HG02571 (cell line): Measurements from ENCODE around the gene HSPG2.
"Not testable (repeated sequence)": the region's sequence is repeated elsewhere in the genome, so short reads cannot be mapped to it uniquely, and the experiment has no call there.

Source experiments
- ATAC-seq: cut with Tn5 transposase; IDR thresholded peaks from one replicate; pipeline ENCODE4 v1.9.1; 2021; ENCODE audit warnings: mild to moderate bottlenecking, moderate library complexity; ENCODE audit not compliant: unreplicated experiment

The HSPG2 gene

DNA sequence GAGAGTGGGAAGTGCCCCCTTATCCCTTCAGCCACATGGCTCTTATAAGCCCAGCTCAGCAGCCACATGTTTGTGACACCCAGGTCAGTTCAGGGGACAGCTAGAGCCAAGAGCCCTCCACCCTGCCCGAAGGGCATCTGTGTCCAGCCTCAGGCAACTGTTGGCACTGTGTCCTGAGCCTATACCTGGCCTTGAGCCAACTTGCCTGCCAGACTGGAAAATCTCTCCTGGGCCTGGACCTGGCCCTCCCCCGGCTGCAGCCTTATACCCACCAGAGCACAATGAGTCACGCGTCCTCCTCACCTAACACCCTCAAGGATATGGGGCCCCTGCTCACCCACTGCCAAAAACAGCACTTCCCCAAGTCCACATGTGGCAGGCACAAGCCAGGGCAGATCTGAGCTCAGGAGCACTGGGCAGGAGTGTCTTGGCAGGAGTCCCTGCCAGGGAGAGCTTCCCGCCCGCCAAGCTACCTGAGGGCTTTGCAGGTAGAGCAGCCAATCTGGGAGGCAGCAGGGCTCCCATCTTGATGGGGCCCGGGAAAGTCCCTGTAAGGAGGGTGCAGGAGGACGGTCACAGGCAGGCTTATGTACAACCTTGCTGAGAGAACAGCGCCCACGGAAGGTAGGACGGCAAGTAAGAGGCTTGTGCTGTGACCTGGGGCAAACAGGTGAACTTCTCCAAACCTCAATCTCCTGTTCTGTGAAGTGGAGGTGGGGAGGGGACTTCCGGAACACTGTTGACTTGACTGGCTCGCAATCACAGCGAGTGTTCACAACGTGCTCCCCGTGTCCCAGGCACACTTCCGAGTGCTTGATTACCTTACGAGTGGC is 19.8 kb upstream of the HSPG2 start:
- ATAC-seq: no peak

DNA sequence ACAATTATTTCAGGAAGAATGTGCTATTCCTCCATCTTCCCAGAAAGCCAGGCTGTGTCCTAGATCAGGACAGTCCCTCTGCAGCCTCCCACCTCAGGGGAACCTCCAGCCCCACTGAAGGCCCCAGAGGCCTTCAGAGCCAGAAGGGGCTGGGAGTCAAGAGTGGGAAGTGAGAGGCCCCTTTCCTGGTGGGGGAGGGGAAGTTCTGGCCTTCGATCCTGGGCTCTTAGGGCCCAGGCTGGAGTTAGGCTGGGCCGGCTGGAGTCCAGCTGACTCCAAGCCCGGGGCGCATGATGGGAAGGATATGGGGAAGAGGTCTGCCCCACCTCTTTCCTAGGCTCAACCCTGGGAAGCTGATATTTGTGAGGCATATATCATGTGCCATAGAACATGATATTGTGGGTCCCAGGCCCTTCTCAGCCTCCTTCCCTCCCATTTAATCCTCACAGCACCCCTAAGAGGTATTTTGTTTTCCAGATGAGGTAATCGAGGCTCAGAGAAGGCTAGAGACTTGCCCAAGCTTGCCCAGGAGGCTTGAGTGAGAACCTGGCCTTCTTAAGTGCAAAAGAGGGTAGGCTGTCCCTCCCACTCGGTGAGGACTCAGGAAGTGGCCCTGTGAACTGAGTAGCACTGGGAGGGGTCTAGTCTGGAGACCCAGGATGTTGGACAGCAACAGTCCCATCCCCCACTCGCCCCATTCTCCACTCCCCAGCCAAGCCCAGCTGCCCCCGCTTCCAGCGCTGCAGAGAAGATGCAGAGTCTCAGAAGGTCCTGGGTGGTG is 18.6 kb upstream of the HSPG2 start:
- ATAC-seq: no peak

DNA sequence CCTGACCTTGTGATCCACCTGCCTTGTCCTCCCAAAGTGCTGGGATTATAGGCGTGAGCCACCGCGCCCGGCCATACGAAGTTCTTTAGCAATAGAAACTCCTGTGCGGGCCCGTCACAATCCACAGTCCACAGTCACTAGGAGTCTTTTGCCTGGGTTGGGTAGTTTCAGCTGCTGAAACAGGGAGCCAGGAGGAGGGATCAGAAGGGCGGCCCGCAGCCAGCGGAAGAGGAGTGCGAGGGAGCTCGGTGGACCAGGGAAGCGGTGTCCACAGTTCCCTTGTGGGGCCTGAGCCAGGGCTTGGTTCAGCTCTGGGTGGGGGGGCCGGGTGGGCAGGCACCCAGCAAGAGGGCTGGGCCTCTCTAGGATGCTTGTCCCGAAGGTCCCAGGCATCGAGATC is 17.9 kb upstream of the HSPG2 start:
- no peak for ATAC-seq

DNA sequence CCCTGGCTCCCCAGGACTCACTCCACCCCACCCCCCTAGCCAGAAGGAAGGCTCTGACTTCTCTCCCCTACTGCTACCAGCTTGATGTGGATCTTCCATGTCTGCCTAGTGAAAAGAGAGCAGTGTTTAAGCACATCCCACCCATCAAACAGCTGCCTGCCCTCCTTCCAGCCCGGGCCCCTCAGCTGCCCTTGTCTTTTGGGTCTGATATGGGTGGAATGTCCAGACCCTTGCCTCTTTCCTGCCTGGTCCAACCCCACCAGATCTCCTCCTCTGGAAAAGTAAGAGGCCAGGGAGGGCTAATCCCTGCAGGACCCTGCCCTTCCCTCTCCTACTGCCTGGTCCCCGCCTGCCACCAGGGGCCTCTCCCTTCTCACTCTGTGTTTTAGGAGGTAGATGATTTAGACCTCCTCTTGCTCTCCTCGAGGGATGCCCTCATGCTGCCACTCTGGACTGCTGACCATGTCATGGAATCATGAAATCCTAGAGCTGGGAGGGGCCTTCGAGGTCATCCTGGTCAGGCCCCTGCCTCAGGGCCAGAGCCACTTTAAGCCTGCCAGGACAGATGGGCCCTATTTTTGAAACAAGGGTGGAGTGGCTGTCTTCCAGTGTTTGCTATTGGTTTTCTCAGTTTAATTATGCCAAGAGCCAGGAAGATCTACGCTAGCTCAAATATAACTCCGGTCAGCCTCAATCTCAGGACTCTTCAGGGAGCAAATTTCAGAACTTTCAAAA is 15.8 kb upstream of the HSPG2 start:
- no peak for ATAC-seq

DNA sequence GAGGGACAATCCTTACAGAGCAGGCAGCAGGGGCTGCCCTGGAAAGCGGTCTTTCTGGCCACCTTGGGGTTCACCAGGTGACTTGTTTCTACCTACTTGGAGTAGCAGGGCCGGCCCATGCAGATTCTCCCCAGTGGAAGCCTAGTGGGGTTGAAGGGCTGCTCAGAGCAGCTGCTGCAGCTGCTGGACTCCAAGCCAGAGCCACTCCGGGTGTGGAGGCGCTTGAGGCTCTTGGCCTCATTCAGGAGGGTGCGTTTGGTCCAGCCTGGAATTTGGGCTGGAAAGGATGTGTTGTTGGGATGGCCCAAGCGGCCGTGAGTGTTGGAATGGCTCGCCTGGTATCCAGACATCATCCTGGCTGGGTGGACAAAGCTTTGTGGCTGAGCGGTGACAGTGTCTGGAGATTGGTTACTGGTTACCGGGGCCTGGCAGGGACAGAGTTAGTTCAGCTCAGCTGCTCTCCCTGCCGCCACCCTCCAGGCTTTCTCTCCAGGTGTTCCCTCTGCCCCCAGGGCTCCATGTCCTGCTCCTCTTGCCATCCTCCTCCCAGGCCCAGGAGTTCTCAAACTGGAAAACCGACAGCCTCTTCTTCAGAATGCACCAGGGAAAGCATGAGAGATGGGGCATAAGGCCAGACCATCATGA is 14.2 kb upstream of the HSPG2 start:
- no peak for ATAC-seq

DNA sequence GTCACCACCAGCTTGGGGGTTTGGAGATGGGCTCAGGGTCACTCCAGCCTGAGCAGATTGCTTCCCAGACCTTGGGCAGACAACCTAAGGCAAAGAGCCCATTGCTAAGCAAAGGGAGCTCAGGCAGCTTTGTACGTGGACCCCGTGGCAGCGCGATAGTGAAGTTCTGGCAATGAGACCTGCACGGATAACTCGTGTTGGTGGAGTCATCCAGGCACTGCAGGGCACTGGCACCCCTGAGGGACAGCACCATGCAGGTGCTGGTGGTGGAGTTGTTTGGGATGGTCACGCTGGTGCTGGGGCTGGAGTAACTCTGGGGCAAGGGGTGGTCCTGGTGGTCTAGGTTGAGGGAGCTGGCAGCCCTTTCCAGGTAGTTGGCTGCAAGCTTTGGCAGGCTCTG is 13.6 kb upstream of the HSPG2 start:
- no peak for ATAC-seq

DNA sequence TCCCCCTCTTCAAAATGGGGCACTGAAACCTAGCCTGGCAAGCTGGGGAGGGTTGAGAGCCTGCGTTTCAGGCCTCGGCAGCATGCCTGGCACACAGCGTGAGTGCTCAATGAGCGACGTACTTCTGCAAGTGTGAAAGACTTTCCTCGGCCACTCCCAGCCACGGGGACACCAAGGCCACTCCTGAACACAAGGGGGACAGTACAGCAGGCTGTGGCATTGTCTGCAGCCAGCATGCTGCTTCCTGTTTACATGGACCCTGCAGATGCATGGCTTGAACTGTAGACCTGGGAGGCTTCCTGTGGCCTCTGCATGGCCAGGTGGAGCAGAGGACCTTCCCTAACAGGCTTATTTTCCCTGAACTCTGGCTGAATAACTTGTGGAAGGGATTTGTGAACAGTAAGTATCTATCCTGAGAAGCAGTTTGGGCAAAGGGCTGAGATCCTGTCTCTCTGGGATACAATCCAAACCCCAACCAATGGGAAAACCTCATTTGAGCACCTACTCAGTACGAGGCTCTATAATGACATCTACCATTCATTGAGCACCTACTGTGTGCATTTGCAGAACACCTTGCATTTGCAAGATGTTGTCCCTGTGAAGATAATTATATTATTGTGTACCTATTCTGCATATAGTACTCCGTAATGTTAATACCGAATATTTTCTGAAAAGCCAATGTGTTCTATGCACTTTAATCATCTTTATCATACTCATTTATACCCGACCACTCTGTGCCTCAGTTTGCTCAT is 9.9 kb upstream of the HSPG2 start:
- ATAC-seq: no peak

DNA sequence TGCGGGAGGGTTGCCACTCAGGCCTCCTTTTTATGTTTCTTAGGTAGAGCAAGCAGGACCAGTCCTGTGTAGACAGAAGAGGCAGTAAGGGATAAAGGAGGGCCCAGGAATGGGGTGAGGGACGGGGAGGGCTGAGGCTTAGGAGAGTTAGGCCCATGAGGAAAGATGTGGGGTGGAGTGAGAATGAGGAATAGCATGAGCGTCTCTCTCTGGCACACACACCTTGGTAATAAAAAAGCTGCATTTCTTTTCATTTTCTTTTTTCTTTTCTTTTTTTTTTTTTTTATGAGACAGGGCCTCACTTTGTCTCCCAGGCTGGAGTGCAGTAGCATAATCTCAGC is 7.6 kb upstream of the HSPG2 start:
- no peak for ATAC-seq

DNA sequence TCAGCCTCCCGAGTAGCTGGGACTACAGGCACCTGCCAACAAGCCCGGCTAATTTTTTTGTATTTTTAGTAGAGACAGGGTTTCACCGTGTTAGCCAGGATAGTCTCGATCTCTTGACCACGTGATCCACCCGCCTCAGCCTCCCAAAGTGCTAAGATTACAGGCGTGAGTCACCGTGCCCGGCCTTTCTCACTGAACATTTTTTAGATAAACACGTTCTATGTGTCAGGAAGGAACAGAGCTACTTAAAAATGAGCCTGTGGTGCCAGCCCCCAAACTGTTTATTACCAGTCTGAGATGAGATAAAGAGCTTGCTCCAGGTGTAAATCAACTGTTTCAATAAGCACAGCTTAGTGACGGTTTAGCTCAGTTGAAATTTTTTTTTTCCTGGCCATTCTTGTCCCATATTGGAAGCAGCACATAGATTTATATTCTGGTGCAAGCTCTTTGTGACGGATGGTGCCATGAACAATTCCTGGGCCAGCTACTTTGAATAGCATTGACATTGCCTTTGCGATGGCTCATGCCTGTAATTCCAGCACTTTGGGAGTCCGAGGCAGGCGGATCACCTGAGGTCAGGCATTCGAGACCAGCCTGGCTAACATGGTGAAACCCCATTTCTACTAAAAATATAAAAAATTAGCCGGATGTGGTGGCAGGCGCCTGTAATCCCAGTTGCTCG is 6.0 kb upstream of the HSPG2 start:
- ATAC-seq: not testable (repeated sequence)

DNA sequence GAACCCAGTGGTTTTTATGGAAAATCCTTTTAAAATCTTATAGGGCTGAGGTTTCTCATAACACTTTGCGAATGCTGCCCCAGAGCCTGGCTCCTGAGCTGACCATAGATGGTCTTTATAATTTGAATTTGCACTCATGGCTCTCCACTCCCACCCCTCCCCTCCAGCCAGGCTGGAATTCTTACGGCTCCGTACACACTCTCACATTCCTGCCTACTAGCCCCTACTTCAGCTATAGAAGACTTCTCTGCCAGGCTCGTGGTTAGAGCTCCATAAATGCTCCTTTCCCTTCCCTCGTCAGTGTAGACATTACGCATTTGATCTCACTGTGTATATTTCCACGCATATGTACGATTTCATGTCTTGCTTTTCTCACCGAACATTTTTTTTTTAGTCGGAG is 5.4 kb upstream of the HSPG2 start:
- ATAC-seq: no peak

DNA sequence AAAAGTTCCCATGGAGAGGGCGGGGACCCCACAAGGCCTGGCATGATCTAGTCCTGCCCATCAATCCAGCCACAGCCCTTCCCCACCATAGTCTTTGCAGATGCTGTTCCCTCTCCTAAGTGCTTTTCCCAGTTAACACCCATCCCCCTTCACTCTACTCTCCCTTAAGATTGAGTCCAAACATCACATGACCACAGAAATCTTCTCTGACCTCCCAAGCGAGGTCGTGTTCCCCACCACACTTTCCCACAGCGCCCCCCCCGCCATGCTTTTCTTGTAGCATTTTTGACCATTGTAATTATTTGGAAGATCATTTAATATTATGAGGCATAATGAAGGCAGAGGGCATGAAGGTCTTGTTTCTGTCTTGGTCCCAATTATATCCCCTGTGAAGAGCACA is 4.3 kb upstream of the HSPG2 start:
- no peak for ATAC-seq

DNA sequence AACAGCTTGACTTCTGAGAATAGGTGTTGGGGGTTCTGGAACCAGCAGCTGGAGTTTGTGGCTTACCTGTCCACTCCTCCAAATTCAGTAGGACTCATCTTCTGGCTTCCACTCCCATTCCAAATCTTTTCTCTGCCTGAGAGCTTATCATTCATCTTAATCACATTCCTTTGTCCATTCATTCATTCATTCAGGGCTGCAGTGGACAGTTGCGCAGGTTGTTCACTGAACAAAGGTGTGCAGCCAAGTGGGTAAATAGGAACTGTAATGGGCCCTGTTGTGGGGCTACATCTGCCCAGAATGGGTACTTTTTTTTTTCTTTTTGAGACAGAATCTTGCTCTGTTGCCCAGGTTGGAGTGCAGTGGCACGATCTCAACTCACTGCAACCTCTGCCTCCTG is 3.4 kb upstream of the HSPG2 start:
- no peak for ATAC-seq

DNA sequence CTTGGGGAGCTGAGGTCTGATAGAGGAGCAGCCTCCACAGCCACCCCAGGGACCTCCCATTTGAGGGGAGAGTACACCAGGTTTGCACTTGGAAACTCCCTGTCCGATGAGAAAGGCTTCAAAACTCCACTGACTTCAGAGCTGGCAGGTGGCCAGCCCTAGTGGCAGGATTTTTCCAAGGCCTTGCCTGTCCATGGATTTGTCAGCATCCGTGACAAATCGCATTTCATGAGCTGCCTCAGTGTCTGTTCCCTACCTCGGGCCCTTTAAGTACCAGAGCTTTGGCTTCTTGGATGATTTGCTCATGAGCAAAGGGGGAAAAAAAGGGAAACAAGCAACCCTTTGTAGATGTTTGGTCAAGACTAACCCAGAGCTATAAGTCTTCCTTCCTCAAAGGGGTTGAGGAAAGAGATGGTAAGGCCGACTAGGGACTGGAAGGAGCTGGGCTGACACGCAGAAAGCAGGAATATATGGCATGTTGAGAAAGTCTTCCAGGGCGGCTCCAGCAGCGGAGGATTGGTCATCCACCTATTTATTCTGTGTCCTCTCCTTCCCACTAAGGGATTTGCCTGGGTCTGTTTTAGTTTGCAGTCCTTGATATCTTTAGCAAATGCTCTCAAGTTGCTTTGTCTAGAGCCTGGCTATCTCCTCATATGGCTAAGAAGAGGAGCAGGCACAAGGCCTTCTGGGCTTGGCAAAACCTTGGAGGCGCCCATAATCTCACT is 2.7 kb upstream of the HSPG2 start:
- no peak for ATAC-seq

DNA sequence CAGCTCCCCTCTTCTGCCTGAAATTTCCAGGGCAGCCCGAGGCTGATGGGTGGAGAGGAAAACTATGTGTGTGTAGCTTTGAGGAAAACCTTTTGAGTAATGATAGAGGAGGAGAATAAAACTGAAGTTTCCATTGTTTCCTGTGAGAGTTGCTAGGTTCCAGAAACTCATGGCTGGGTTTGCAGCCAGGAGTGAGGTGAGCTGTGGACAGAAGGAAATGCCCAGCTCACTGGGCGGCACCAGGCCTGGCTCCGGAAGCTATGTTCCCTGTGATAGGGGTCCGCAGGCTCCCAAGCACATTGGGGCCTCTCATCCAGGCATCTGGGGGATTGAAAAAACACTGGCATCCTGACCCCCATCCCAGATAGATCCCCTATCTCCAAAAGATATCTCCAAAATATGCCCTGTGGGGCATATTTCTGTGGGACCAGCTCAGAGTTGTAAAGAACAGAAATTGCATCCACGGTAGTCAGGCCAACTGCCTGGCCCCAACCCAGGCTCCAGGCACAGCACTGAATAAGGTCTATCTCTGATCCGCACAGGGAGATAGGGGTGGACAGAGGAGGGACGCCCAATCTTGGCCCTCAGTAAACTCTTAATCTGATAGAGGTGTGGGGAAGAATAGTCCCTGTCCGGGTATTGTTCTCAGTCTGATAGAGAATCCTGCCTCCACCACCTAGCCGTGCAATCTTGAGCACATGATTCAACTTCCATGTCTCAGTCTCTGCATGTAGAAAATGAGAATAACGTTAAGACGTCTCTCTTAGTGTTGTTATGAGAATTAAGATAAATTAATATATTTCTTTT is 1.8 kb upstream of the HSPG2 start:
- ATAC-seq: no peak

DNA sequence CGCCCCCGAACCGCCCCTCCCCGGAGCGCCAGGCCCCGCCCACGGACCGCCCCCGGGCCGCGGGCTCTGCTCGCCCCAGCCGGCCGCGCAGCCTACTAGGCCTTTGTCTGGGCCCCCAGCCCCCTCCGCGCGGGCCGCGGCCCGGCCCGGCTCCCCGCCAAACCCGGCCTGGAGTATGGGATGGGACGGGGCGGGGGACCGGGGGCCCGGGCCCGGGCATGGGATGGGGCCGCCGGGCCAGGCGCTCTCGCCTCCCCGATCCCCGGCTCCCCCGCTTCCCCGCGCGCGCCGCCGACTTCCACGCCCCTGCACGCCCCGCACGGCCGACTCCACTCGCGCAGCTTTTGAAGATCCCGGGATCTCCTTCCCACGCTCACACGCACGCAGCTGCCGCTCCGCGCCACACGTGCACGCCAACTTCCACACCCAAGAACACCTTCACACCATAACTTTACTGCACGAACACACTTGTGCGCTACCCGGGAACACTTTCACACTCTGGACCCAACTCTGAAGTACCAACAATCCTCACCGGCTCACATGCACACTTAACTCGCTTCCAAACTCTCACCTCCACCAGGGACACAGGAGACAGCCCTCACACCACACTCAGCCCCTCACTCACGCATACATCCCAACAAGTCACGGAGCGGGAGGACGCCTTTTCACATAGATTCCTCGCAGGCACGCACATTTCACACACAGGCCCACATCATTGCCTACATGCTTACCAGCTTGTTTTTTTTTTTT is 437 bp upstream of the HSPG2 start:
- no peak for ATAC-seq

DNA sequence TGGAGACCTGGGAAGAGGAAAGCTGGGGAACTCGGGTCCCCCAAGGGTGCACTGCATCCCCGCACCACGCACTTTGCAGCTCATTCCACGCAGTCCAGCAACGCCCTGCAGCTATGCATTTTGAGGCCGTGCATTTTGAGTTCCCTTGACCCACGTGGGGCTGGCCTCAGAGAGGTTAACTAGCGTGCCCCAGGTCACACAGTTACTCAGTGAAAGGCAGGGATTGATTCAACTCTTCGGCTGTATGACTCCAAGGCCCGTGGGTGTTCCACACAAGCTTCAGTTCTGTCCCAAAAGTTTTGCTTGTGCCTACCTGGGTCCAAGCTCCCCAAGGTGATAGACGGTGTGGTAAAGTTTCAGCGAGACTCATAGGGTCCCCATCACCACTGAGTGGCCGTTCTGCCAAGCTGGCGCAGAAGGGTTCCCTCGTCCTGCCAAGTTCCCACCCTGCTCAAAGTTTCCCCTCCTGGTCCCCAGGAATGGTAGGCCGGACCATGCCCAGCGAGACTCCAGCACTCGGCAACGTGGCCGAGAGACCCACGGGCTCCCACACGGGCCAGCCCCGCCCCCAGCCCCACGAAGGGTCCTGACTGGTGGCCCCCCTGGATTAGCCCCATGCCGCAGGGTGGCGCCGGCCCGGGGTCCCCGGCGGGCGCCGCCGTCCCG is 611 bp downstream of the HSPG2 start:
- ATAC-seq: no peak

DNA sequence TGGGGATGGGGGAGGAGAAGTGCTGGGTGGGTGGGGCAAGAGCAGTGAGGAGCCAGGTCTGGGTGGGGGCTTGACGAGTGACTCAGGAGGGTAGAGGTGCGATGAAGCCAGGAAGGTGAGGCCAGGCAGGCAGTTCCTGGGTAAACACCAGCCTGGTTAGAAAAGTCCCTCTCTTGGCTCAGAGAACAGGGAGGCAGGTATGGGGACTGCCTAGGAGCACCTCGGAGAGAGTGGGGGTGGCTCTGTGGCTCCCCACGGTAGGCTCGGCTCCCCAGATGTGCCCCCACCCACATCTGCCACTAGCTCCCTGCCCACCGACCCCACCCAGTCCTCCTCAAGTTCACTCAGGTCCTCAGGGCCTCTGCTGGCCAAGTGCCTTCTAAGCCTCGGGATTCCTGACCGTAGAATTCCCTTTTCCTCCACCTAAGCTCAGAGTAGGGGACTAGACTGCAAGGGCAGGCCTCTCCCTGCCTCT is 1.2 kb downstream of the HSPG2 start:
- no peak for ATAC-seq
